Stimulated activated CD8-positive, alpha-beta memory T cell treated with anti-CD3 and anti-CD28 coated beads, Interleukin-7, amount 100 ng/mL, for 48 hours (primary cell): ENCODE results near the gene FADS2.
"Not testable (repeated sequence)": the region's sequence is repeated elsewhere in the genome, so short reads cannot be mapped to it uniquely, and the experiment has no call there.

Source experiments
- DNase-seq, 2 donors: peaks; one replicate each; pipeline ENCODE4 v3.0.0-alpha.2; 2020; ENCODE audit warnings: low read depth in 1 of 2; ENCODE audit errors: extremely low read depth in 1 of 2

FADS2 gene

GRCh38 chr11:61866231-61866957 lies 38.3 kb downstream of the FADS2 start:
- DNase-seq, result no peak

DNA sequence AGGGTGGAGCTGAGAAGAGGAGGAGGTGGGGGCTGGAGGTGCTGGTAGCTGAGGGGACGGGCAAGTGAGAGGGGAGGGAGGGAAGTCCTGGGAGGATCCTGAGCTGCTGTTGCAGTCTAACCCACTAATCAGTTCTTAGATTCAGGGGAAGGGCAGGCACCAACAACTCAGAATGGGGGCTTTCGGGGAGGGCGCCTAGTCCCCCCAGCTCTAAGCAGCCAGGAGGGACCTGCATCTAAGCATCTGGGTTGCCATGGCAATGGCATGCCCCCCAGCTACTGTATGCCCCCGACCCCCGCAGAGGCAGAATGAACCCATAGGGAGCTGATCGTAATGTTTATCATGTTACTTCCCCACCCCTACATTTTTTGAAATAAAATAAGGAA lies 38.9 kb downstream of the FADS2 start:
- no peak for DNase-seq

DNA sequence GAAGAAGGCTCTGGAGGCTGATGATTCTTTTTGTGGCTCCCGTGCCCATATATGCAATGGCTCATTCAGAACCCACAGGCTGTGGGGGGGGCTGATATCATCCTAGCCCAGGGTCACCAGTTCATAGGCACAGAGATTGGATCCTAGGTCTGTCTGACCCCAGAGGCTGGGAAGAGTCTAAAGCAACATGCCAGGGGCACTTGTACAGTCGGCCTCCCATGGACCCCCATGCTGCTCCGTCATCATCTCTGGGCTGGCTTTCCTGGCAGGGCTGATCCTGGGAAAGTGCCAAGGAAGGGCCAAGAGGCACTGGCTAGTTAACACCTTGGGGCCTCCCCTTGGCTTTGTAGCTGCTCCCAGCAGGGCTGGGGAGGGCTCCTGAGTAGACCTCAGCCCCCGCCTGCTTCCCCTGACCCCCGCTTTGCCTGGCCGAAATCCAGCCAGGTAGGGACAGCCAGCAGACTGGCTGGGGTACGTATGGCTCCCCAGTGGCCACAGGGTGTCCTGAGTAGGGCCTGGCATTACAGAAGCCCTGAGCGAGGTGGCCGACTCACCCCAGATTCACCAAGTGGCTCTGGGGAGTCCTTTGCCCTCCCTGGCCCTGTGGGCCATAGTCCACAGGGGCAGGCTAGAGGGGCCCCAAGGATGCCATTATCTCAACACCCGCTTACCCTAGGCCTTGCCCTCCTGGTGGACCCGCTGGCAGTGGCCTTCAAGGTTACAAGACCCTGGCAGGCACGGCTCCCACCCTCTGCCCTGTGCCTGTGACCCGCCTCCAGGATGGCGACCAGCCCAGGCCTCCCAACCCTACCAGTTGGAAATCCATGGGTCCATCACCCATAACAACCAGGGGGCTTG lies 40.7 kb downstream of the FADS2 start:
- no peak for DNase-seq

DNA sequence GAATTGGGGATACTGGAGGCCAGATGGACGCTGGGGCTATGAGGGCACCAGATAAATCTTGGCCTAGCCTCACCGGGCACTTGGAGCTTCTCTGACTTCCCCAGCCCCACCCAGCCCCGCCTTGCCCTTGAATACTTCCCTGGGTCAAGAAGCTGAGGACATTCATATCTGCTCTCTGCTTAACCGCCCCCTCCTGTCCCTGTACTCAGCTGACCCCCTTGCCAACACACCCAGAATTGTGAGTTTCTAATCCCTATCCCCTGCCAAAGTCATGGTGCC lies 41.3 kb downstream of the FADS2 start:
- no peak for DNase-seq

DNA sequence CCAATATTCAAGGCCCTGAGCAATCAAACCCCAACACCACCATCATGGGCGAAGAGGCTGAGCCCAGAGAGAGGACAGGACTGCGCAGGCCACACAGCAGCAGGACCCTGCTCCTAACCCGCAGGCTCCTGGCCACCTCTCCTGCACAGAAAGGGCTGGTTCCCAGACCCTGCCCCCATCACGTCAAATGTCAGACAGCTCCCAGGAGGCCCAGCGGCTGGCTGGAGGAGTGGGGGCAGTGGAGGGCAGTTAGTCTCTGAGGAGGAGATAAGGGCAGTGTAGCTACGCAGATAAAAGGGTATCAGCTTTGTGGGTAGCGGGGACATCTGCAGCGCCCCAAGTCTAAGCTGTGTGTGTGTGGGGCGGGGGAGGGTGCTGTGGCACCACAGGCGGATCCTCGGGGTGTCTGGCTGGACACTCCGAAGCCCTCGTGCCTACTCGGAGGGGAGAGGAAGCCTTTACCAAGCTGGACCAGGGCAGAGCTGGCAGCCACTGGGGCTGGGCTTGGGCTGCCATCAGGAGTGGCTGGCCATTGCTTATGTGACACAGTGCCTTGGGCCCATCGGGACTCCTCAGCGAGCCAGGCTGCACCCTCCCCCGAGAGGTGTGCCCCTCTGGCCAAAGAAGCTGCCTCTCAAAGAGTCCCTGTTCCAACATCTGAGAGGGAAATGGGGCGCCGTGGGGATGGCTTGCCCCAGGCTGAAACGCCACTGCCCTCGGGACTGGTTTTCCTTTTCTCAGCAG lies 41.8 kb downstream of the FADS2 start:
- no peak for DNase-seq

DNA sequence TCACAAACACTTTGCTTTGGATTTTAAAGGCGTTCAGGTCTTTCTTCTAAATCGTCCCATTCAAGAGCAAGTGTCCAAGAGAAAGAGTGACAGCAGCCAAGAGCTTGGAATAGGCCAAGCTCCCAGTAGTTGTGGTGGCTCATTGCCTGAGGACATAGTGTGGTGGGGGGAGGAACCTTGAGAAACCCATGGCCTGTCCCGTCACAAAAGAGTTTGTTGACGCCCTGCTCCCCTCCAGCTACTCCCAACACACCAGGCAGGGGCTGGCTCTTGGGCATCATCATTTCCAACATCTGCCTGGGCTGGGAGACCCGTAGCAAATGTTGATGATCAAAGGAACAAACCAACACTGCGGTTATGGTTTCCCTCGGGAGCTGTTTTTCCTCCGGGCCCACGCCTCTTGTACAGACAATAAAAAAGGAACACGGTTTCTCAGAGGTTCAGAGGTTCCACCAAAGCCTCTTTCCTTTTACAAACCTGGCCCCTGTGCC lies 42.5 kb downstream of the FADS2 start:
- no peak for DNase-seq

DNA sequence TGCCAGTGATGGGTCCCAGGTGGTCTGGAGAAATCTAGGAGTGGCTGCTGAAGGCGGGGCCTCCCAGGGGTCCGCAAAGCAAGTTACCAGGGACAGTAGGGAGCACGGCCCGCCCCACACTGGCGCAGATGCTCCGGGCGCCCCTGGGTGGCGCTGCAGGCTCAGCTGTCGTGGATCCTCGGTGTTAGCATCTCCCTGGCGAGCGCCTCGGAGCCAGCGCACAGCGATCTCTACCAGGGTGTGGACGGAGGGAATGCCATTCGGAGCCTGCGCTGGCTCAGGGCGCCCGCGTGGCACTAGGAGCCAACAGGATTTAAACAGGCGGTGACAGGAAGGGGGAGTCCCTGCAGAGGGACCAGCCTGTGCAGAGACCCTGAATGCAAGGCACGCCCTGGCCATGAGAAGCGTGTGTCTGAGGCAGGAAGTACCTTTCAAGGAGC lies 43.1 kb downstream of the FADS2 start:
- peak; percentile 27 to 41 for DNase-seq

- DNase-seq, result no peak
These were observed 45.0 kb downstream of the FADS2 start for GRCh38 chr11:61872935-61873565.

DNA sequence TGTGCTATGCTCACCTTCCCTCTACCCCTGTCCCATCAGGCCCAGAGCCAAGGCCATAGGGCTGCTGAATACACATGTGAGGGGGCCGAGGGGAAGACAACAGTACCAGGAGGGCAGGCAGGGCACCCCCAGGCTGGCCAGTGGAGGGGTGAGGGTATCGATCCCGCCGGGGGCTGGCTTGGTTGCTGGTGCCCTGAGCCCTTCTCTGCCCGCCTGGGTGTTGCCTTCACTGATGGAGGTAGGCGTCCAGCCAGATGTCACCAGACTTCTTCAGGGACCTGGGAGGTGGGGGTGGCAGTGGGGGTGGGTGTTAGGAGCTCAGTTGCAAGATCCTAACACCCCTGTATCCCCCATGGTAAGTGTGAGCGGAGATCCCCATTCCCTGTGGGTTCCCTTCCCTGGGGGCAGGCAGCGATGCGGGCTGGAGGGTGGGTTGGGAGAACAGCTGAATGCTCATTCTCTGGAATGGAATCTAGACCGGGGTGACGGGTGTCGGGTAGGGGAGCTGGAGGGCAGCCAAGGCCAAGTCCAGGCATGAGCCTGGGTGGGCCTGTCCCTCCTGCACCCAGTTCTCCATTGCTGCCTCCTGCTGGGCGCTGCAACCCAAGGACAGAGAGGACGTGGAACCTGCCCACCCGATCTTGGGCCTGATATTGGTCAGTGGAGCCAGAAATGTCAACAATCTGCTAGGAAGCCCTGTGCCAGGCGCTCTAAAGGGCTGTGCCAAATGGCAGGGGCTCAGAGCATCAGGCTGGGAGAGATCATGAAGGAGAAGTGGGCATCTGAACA lies 45.7 kb downstream of the FADS2 start:
- DNase-seq, result no peak

GRCh38 chr11:61874377-61874809 lies 46.3 kb downstream of the FADS2 start:
- no peak for DNase-seq

DNA sequence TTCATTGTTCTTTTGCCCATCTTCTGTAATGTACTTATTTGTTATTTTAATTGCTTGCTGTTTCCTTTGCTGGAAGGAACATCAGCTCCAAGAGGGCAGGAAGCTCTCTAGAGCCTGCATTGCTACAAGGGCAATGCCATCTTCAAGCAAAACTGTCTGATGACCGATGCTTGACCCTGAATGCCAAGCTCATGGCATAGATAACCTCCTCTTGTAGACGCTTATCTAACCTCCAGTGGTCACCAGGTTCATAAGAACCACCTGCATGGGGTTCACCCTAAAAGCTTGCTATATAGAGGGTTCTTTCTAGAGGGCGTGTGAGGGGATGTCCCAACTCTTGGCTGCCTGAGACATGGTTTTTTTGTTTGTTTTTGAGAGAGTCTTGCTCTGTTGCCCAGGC lies 46.8 kb downstream of the FADS2 start:
- no peak for DNase-seq

DNA sequence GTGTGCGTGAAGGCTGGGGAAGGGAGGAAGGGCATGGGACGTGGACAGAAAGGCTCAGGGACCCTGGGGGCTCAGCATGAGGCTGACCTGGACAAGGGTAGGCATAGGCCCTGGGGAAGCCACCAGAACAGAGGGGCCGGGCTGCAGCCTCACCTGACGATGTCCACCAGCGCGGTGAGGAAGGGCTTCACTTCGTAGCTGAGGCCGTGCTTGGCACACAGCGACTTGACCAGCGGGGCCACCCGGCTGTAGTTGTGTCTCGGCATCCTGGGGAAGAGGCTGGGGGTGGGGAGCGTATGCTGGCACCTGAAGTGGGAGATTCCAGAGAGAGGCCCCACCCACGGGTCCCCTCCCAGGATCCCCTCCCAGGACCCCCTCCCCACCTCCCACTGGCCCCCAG lies 47.6 kb downstream of the FADS2 start:
- DNase-seq, result no peak

- DNase-seq, result no peak
These were observed 51.1 kb downstream of the FADS2 start for GRCh38 chr11:61879152-61879551.

DNA sequence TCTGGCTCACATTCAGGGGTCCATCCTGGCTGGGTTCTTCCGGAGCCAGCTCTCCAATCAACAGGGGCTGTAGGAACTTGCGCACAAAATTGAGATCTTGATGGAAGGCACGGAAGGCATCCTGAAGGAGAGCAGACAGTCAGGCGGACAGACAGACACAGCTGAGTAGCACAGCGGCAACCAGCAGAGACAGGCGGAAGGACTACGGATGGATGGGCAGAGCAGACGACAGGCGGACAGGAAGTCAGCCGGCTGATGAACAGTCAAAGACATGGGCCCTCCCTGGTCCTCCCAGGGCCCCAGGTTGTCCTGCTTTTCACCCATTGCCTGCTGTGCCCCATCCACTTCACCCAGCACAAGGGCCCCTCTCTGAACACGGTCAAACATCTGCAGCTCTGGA lies 51.9 kb downstream of the FADS2 start:
- DNase-seq, result no peak

DNA sequence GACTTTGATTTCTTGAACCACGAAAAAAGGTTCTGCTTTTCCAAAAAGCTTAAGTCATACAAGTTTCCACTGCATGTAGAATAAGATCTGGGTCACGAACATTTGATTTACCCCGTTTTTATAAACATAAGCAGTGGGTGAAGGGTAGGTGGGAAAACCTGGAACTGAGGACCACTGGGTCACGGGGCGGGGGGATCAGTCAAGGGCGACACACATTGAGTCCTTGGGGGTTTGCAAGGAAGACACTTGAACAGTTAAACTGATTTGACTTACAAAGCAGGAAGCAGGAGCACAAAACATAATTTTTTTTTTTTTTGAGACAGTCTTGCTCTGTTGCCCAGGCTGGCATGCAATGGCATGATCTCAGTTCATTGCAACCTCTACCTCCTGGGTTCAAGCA lies 52.4 kb downstream of the FADS2 start:
- no peak for DNase-seq

GRCh38 chr11:61881397-61881796 lies 53.3 kb downstream of the FADS2 start:
- no peak for DNase-seq

- DNase-seq, result not testable (repeated sequence)
These were observed 54.2 kb downstream of the FADS2 start for GRCh38 chr11:61882267-61882666.

GRCh38 chr11:61882879-61883278 lies 54.8 kb downstream of the FADS2 start:
- no peak for DNase-seq

GRCh38 chr11:61883327-61883726 lies 55.2 kb downstream of the FADS2 start:
- no peak for DNase-seq

GRCh38 chr11:61883947-61884346 lies 55.8 kb downstream of the FADS2 start:
- no peak for DNase-seq
